NCI-H2227 treated with DMSO at 0.1 percent for 48 hours (cell line): ENCODE data around the gene BAIAP2.

Experiments
- DNase-seq: peaks from one replicate; lab custom pipeline; 2025; lab: John Stamatoyannopoulos, UW

BAIAP2 gene

GRCh38 chr17:81086789-81087551, 52.0 kb downstream of the BAIAP2 start:
- DNase-seq, result no peak

- no peak for DNase-seq
Measured at GRCh38 chr17:81090361-81091136, 55.6 kb downstream of the BAIAP2 start.

GRCh38 chr17:81091154-81091553, 56.2 kb downstream of the BAIAP2 start:
- no peak for DNase-seq

DNA sequence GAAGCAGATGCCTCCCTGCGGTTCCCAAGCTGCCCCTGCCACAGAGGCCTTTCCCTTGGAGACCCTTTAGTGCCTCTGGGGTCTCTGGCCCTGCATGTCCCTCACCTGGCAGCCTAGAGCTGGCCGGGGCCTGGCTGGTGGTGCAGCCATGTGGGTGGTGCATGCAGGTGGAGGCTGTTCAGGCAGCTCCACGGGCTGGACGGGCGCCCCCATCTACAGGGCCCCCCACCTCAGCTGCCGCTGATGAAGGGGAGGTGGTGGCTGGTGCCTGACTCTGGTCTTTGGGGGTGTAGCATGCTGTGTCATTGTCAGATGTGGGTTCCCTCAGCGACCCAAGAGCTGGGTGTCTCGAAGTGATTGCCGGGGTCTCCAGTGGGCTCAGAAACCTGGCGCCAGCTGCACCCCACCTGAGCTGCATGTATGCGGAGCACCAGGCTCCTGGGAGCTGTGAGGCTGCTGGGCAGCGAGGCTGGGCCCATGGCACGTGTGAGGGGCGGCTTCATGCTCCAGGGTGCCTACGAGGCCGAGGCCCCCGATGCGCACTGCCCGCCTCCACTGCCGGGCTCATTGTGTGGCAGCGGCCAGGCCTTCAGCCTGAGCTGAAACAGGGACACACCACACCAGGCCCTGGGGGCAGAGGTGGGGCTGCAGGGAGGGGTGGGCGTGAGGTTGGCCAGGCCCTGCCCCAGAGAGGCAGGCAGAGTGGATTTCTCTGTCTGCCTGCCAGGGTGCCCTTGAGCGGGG, 57.0 kb downstream of the BAIAP2 start:
- DNase-seq, result no peak

GRCh38 chr17:81092518-81093095, 57.7 kb downstream of the BAIAP2 start:
- DNase-seq, result no peak

DNA sequence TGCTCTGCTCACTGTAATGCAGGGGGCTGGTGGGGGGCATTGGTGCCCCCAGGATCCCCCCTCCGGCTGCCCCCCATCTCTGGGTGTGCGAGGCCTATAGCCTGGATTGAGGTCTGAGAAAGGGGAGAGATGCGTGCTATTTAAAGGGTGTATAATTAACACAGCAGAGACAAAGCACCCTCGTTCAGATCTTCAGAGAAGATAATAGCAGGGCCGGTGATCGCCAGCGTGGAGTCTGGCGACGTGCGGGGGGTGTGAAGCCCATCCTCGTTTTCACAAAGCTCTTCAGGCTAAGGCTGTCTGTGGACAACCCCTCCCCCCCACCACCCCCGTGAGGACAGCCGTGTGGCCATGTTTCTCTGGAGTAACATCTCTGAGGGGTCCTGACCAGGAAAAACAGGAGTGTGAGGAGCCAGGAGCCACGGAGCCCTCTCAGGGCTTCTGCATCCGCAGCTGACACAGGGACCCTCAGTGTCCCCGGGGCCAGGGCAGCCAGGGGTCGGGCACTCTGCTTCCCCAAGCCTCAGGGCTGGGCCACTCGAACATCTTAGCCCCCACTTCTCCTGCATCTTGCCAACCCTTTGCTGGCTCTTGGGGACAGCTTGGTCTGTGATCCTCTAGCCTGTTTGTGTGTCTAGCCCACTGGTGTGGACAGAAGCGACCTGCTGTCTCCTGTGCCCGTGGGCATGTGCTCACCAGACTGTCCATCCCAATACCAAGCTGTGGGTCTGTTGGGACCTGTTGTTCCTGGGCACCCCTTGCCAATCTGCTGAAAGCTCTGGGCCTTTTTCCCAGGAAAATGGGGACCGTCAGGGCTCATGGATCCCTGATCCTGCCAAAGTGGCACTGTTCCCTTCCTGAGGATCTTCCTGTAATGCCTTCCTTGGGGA, 58.9 kb downstream of the BAIAP2 start:
- DNase-seq, result peak; percentile 74

- peak; percentile 88 for DNase-seq
Measured at GRCh38 chr17:81094509-81095382, 59.8 kb downstream of the BAIAP2 start.

DNA sequence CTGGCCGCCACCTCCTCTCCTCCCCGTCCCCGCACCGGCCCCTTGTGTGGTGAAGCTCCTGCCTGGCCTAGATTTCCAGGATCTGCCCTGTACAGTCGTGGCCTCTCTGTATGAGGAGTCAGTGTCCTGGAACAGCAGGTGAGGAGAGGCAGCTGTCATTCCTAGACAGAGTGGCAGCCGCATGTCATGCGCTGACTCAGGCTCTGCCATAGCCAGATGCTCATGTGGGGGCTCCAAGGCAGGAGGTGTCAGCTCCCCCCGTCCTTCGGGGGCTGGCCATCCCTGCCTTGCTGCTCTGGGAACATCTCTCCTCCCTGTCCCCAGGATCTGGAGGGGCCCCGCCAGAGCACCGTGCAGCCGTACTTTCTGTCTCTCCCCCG, 60.4 kb downstream of the BAIAP2 start:
- DNase-seq, result no peak

DNA sequence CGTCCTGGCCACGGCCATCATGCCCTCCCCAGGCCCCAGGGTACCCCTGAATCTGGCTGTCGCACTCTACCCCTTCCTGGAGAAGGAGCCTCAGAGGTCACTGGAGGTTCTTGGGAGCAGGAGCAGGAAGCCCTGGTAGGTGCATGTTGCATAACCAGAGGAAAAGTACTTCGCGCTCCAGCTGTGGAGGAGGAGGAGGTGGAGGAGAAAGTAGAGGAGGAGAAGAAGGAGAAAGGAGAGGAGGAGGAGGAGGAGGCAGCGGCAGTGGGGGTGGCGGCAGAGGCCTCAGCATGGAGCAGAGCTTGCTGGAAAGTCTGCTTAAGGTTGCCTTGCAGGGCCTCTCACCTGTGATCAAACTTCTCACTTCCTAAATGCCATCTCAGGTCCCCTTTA, 61.8 kb downstream of the BAIAP2 start:
- no peak for DNase-seq

DNA sequence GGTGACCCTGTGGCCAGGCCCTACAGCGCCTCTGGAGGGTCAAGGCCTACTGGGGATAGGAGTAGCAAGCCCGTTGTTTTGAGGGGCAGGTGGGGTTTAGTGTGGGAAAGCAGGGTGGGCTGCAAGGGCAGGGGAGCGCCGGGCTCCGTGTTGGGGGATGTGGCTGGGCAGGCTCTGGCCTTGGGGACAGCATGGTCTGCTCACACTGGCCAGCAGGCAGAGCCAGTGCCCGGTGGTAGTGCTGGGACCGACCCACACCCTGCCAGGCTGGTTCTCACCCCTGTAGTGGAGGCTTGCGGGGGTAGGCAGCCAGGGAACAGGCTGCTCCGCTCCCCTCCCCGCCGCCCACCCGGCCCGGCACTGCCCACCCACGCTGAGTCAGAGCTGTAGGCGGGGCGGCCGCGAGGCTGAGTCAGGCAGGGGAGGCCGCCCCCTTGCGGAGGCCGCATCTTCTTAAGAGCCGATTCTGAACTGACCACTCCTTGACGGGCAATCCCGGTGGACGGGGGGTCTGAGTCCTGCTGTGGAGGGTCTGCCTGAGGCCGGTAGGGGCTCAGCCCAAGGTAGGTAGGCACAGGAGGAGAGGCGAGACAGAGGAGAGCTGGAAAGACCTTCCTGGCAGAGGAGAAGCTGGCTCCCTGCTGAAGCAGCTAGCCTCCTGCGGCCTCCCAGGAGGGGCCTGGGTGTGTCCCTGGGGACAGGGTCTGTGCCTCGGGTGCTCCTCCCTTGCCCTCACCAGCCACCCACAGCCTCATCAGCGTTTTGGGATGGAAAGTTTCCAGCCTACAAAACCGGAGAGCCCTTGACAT, 62.4 kb downstream of the BAIAP2 start:
- peak; percentile 70 for DNase-seq

DNA sequence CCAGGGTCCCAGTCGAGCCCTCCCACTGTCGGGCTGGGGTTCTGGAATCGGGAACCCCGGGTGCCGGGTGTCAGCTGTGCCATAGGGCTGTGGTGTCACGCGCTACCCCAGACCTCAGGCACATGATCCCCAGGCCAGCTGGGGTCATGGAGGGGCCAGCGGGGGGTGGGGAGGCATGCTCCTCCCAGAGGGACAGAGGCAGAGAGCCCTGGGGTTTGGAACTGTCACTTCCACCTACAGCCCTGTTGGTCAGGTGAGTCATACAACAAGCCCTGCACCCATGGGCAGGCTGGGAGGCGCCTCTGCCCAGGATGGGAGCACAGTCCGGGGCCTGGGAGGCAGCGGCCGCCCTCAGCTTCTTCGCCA, 63.0 kb downstream of the BAIAP2 start:
- DNase-seq, result no peak

DNA sequence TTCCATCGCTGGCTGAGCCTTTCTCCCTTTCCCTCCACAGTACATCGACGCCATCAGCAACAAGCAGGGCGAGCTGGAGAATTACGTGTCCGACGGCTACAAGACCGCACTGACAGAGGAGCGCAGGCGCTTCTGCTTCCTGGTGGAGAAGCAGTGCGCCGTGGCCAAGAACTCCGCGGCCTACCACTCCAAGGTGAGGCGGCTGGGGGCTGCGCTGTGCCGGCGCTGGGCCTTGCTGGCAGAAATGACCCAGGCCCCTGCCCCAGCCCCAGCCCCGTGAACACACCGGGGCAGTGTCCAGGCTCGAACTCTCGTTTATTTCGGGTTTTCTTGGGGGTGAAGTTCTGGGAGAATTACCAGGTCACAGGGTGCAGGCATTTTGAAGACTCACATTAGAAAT, 64.9 kb downstream of the BAIAP2 start:
- DNase-seq, result no peak

- DNase-seq, result no peak
Measured at GRCh38 chr17:81100668-81101067, 65.7 kb downstream of the BAIAP2 start.

DNA sequence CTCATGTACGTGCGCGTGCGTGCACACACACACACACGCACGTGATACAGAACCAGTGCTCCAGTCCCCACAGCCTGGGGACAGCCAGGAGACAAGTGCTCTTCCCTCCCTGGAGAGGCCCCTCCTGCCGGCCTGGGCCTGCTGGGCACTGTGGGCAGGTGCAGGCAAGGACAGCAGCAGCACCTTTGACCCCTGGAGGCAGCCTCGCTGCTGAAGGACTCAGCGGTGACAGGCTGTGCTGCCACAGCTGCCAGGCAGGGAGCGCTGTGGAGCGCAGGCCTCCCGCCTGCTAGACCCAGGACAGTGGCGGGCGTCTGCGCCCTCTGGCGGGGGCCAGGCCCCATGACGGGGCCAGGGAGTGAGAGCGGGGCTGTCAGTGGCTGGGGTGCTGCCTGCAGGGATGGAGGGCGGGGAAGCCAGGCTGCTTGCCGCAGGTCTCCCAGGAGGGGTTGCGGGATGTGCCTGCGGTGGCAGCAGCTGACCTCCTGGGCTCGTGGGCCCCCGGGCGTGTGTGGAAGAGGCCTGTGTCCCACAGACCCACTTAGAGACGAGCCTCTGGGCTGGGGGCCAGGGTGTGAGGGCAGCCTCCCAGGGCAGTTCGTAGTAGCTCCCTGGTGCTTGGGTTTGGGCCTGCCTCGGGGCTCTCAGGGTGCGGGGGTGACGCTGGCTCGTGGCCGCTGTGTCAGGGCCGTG, 66.8 kb downstream of the BAIAP2 start:
- no peak for DNase-seq

DNA sequence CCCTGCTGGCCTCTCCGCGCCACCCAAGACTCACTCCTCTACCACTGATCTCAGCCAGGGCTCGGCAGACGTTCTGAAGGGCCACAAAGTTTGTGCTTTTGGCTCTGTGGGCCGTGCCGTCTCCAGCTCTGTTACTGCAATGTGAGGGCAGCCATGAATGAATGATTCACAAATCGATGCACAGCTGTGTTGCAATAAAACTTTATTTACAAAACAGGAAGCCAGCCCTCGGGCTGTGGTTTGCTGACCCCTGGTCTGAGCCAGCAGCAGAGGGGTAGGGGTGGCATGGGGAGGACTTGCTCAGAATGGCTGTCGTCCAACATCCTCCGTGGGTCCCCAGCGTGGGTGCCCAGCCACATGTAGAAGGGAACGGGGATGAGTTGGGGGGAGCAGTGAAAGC, 67.4 kb downstream of the BAIAP2 start:
- DNase-seq, result no peak

- no peak for DNase-seq
Measured at GRCh38 chr17:81102869-81103268, 67.9 kb downstream of the BAIAP2 start.

GRCh38 chr17:81103379-81103778, 68.4 kb downstream of the BAIAP2 start:
- no peak for DNase-seq

DNA sequence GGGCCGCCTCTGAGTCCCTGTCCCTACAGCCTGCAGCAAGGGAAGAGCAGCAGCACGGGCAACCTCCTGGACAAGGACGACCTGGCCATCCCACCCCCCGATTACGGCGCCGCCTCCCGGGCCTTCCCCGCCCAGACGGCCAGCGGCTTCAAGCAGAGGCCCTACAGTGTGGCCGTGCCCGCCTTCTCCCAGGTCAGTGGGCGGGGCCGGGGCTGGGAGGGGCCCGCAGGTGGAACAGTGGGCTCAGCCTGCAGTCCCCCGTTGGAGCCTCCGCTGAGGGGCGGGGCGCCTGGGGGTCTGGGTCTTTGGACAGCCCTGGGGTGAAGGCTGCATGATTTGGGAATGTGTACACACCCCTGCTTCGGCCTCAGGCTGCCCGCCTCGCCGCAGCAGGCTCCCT, 71.8 kb downstream of the BAIAP2 start:
- DNase-seq, result no peak

- DNase-seq, result no peak
Measured at GRCh38 chr17:81108220-81108619, 73.3 kb downstream of the BAIAP2 start.
